ENCODE data around the gene JAKMIP3. TPM values are rescaled to one million over a fixed set of nuclear protein-coding genes. Genes with fewer than 3 reads are reported as not detected.

JAKMIP3 gene
- polyA plus RNA-seq, 1 experiment, result 0.26 TPM

- TF ChIP-seq CTCF (IDR thresholded peaks at IDR 0.05; ENCODE audit: insufficient read depth, low read depth, low read length), result no peak
- no peaks in the 10 kb centered on the region for H3K27me3 ChIP-seq (ENCODE audit: control insufficient read depth, insufficient read depth, low read length)
- POLR2A ChIA-PET, result no interaction called here
- CTCF ChIA-PET, result interaction anchor here (1.1 to 1.2 kb wide), 2 partner anchors 18 to 33 kb away, joined by 3 read pairs; no protein-coding TSS in a partner anchor
- H3K36me3 ChIP-seq (ENCODE audit: control insufficient read depth, insufficient read depth, low read length), result no peaks in the 10 kb centered on the region
- no peak overlapping the region for H3K4me3 ChIP-seq (ENCODE audit: low read depth, low read length)
- no peak for DNase-seq (ENCODE audit: low read depth)
Measured at GRCh38 chr10:132110111-132110521, 44.4 kb downstream of the JAKMIP3 start.

DNA sequence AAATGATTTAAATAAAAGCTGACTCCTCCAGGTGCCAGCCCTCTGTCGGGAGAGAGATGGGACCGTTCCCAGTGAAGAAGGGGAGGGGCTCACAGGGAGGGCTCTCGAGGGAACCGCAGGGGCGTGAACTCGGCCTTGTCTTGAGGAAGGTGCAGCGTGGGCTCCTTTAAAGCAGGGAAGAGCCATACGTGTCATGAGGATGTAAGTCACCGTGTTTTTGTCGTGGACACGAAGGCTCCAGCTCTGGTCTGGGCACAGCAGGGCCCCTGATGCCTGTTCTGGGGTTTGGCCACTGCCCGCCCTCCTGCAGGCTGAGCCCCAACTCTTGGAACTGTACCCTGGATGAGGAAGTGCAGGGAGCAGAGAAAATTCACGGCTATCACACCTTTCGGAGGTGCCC, 45.0 kb downstream of the JAKMIP3 start:
- no peak overlapping the region for H3K4me3 ChIP-seq (ENCODE audit: low read depth, low read length)
- DNase-seq (ENCODE audit: low read depth), result no peak
- ChIA-PET CTCF (interaction anchor here (1.1 to 1.2 kb wide), 2 partner anchors 18 to 32 kb away, joined by 3 read pairs; no protein-coding TSS in a partner anchor), POLR2A (no interaction called here)
- no peaks in the 10 kb centered on the region for H3K36me3 ChIP-seq (ENCODE audit: control insufficient read depth, insufficient read depth, low read length)
- H3K27me3 ChIP-seq (ENCODE audit: control insufficient read depth, insufficient read depth, low read length), result no peaks in the 10 kb centered on the region
- no peak for TF ChIP-seq CTCF (IDR thresholded peaks at IDR 0.05; ENCODE audit: insufficient read depth, low read depth, low read length)

GRCh38 chr10:132111121-132111731, 45.5 kb downstream of the JAKMIP3 start:
- no peak for DNase-seq (ENCODE audit: low read depth)
- CTCF ChIA-PET, result no interaction called here
- H3K36me3 ChIP-seq (ENCODE audit: control insufficient read depth, insufficient read depth, low read length), result no peaks in the 10 kb centered on the region
- no peak overlapping the region for H3K4me3 ChIP-seq (ENCODE audit: low read depth, low read length)
- no peaks in the 10 kb centered on the region for H3K27me3 ChIP-seq (ENCODE audit: control insufficient read depth, insufficient read depth, low read length)
- no peak for TF ChIP-seq CTCF (IDR thresholded peaks at IDR 0.05; ENCODE audit: insufficient read depth, low read depth, low read length)
- POLR2A ChIA-PET, result no interaction called here

GRCh38 chr10:132111871-132112341, 46.2 kb downstream of the JAKMIP3 start:
- Histone ChIP-seq H3K4me3 (ENCODE audit: low read depth, low read length) (no peak overlapping the region), H3K27me3 (ENCODE audit: control insufficient read depth, insufficient read depth, low read length) (no peaks in the 10 kb centered on the region), H3K36me3 (ENCODE audit: control insufficient read depth, insufficient read depth, low read length) (no peaks in the 10 kb centered on the region)
- no peak for TF ChIP-seq CTCF (IDR thresholded peaks at IDR 0.05; ENCODE audit: insufficient read depth, low read depth, low read length)
- no peak for DNase-seq (ENCODE audit: low read depth)
- CTCF ChIA-PET, result interaction anchor here (1.8 kb wide), 1 partner anchor 8 kb away, joined by 6 read pairs; no protein-coding TSS in a partner anchor
- POLR2A ChIA-PET, result no interaction called here

- CTCF ChIA-PET, result interaction anchor here (1.8 kb wide), 1 partner anchor 9 kb away, joined by 6 read pairs; no protein-coding TSS in a partner anchor
- POLR2A ChIA-PET, result no interaction called here
Measured at GRCh38 chr10:132112611-132113010, 46.9 kb downstream of the JAKMIP3 start.

More at GRCh38 chr10:132112611-132113010, 46.9 kb downstream of the JAKMIP3 start:
- no peak overlapping the region for H3K4me3 ChIP-seq (ENCODE audit: low read depth, low read length)
- H3K27me3 ChIP-seq (ENCODE audit: control insufficient read depth, insufficient read depth, low read length), result no peaks in the 10 kb centered on the region
- no peaks in the 10 kb centered on the region for H3K36me3 ChIP-seq (ENCODE audit: control insufficient read depth, insufficient read depth, low read length)
- no peak for DNase-seq (ENCODE audit: low read depth)
- TF ChIP-seq CTCF (IDR thresholded peaks at IDR 0.05; ENCODE audit: insufficient read depth, low read depth, low read length), result no peak

All from BJ (cell line).